ENCODE results near the gene GRID1. TPM values are rescaled to one million over a fixed set of nuclear protein-coding genes. Genes with fewer than 3 reads are reported as not detected.

The GRID1 gene
- polyA plus RNA-seq, 1 donor (not counting 4 experiments of a cell fraction or from before 2014, with no cell fraction given) = 0.01 TPM

- dilution Hi-C loops (cut with MboI; ENCODE audit: extremely low pct_ligation_motif_present, low sequenced_read_pairs) = no loop called here
- TF ChIP-seq EZH2 (IDR thresholded peaks at IDR 0.05; ENCODE audit: low read length) (no peak), CTCF (optimal IDR thresholded peaks at IDR 0.05 in 1 of 3, IDR thresholded peaks at IDR 0.05 in 1 of 3, conservative IDR thresholded peaks at IDR 0.05 in 1 of 3; ENCODE audit: extremely low read depth in 1 of 3, insufficient read depth in 2 of 3, low read length in 3 of 3) (no peak)
- Histone ChIP-seq H3K27me3 (ENCODE audit: control insufficient read depth, extremely low read depth, insufficient read depth, low read length) (no peaks in the 10 kb centered on the region), H3K4me3 (ENCODE audit: control insufficient read depth in 2 of 3, extremely low read depth in 1 of 3, insufficient read depth in 2 of 3, low read depth in 1 of 3, low read length in 3 of 3) (no peak overlapping the region), H3K79me2 (ENCODE audit: control insufficient read depth, insufficient read depth, low read length) (no peaks in the 10 kb centered on the region), H3K9me3 (ENCODE audit: control insufficient read depth, low read depth, low read length) (no peaks in the 10 kb centered on the region), H2AFZ (ENCODE audit: control insufficient read depth, low read length) (no peak overlapping the region), H3K4me1 (ENCODE audit: control insufficient read depth, extremely low read depth, insufficient read depth, low read length) (peaks cover 8% of the 10 kb centered on the region), H3K36me3 (ENCODE audit: control insufficient read depth in 2 of 2, extremely low read depth in 1 of 2, insufficient read depth in 2 of 2, low read length in 2 of 2) (no peaks in the 10 kb centered on the region), H3K9ac (ENCODE audit: control insufficient read depth, extremely low read depth, insufficient read depth, low read length) (no peak overlapping the region), H4K20me1 (ENCODE audit: control insufficient read depth, extremely low read depth, insufficient read depth, low read length) (no peaks in the 10 kb centered on the region), H3K27ac (ENCODE audit: control insufficient read depth, insufficient read depth, low read length) (no peak overlapping the region), H3K4me2 (ENCODE audit: control insufficient read depth, extremely low read depth, insufficient read depth, low read depth, low read length) (no peak overlapping the region), H3K9me1 (ENCODE audit: control insufficient read depth, extremely low read depth, insufficient read depth, low read length) (no peaks in the 10 kb centered on the region)
- DNase-seq (ENCODE audit: low read depth, low spot score) = no peak
- FAIRE-seq = no peak
Observed at GRCh38 chr10:86047588-86047987, 319.0 kb downstream of the GRID1 start.

GRCh38 chr10:86046845-86047460 is 319.6 kb downstream of the GRID1 start:
- Histone ChIP-seq H3K4me2 (ENCODE audit: control insufficient read depth, extremely low read depth, insufficient read depth, low read depth, low read length) (no peak overlapping the region), H4K20me1 (ENCODE audit: control insufficient read depth, extremely low read depth, insufficient read depth, low read length) (no peaks in the 10 kb centered on the region), H3K79me2 (ENCODE audit: control insufficient read depth, insufficient read depth, low read length) (no peaks in the 10 kb centered on the region), H2AFZ (ENCODE audit: control insufficient read depth, low read length) (no peak overlapping the region), H3K4me1 (ENCODE audit: control insufficient read depth, extremely low read depth, insufficient read depth, low read length) (peaks cover 8% of the 10 kb centered on the region), H3K36me3 (ENCODE audit: control insufficient read depth in 2 of 2, extremely low read depth in 1 of 2, insufficient read depth in 2 of 2, low read length in 2 of 2) (no peaks in the 10 kb centered on the region), H3K9me3 (ENCODE audit: control insufficient read depth, low read depth, low read length) (no peaks in the 10 kb centered on the region), H3K27me3 (ENCODE audit: control insufficient read depth, extremely low read depth, insufficient read depth, low read length) (no peaks in the 10 kb centered on the region), H3K9ac (ENCODE audit: control insufficient read depth, extremely low read depth, insufficient read depth, low read length) (no peak overlapping the region), H3K9me1 (ENCODE audit: control insufficient read depth, extremely low read depth, insufficient read depth, low read length) (no peaks in the 10 kb centered on the region), H3K27ac (ENCODE audit: control insufficient read depth, insufficient read depth, low read length) (no peak overlapping the region), H3K4me3 (ENCODE audit: control insufficient read depth in 2 of 3, extremely low read depth in 1 of 3, insufficient read depth in 2 of 3, low read depth in 1 of 3, low read length in 3 of 3) (no peak overlapping the region)
- TF ChIP-seq EZH2 (IDR thresholded peaks at IDR 0.05; ENCODE audit: low read length) (no peak), CTCF (optimal IDR thresholded peaks at IDR 0.05 in 1 of 3, IDR thresholded peaks at IDR 0.05 in 1 of 3, conservative IDR thresholded peaks at IDR 0.05 in 1 of 3; ENCODE audit: extremely low read depth in 1 of 3, insufficient read depth in 2 of 3, low read length in 3 of 3) (no peak)
- no peak for DNase-seq (ENCODE audit: low read depth, low spot score)
- dilution Hi-C loops (cut with MboI; ENCODE audit: extremely low pct_ligation_motif_present, low sequenced_read_pairs) = no loop called here
- peak; percentile 76 for FAIRE-seq
